A549 treated with CORT108297 at 1 μM for 4 hours (cell line): ENCODE measurements around the gene SPACA9. TPM values are rescaled to one million over a fixed set of nuclear protein-coding genes. Genes with fewer than 3 reads are reported as not detected.

Source experiments
- total RNA-seq: library from RNA; stranded (reverse); fragments of 200-300 nt; extraction: Qiagen RNA extraction; gene quantifications from 5 replicates; pipeline ENCODE4 v1.2.3, GENCODE V29; 2022

SPACA9 gene
- total RNA-seq: 4.8 to 5.2 TPM (median 5.1 TPM) in 5 replicates

DNA sequence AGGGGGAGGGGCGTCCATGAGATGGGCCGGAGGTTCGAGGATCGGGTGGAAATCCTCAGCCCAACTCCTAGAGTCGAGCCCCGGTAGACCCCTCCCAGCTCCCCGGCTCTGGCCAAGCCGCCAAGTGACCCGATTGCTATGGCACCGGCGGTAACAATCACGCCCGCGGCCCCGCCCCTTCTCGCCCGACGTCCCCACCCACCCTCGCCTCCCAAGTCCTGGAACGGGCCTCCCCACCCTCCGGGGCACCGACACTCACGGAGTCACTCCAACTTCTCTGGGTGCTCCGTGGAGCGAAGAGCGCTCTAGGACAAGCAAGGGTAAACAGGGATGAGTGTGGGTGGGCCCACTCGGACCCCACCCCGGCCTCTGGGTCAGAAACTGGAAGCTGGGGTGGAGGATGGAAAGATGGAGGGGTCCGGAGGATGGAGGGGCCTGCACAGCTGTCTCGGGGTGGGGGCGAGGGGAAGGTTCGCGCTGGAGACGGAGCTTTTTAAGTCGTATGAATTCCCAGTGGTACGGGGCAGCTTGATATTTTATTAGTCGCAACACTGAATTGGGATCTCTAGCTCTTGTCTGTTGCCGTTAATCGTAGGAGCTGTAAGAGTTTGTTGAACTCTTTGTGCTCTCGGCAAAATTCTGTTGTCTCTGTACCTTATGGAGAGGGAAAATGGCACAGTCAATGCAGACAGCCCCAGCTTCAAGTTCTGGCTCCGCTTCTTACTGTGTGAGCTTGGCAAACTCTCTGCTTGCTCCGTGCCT is at the start of gene SPACA9:
Gene SPACA9 (plus strand): TSS at position 204 of the 762 bp plus-strand sequence. CDS start 5,050 bp downstream, outside the sequence.

GRCh38 chr9:132877824-132878694 is 639 bp upstream of the SPACA9 start, which contains the start of gene AK8:
AK8 (minus strand) TSS chr9:132878284; CDS start chr9:132878255, 29 bp downstream.

Other genes starting within 250 kb of the SPACA9 start
- gene DDX31, start 208.9 kb upstream of the SPACA9 start, total RNA-seq: 26.4 to 30.1 TPM (median 26.6 TPM) in 5 replicates
- gene GTF3C4, start 208.4 kb upstream of the SPACA9 start, total RNA-seq: 17.7 to 19.8 TPM (median 18.6 TPM) in 5 replicates
- 0.81 to 1.4 TPM (median 0.96 TPM) in 5 replicates for gene AK8, start 614 bp upstream of the SPACA9 start, total RNA-seq
- 14.9 to 19.5 TPM (median 16.1 TPM) in 5 replicates for gene TSC1, start 65.7 kb downstream of the SPACA9 start, total RNA-seq
- 0.03 to 0.14 TPM (median 0.12 TPM) in 3 of 5 replicates, not detected in the others for gene GFI1B, start 99.8 kb downstream of the SPACA9 start, total RNA-seq
- 56.9 to 72.3 TPM (median 67.6 TPM) in 5 replicates for gene GTF3C5, start 152.1 kb downstream of the SPACA9 start, total RNA-seq
- gene CEL, start 183.1 kb downstream of the SPACA9 start, total RNA-seq: 0.50 to 0.75 TPM (median 0.65 TPM) in 5 replicates
- gene RALGDS, start 242.3 kb downstream of the SPACA9 start, total RNA-seq: 18.7 to 29.5 TPM (median 28.0 TPM) in 5 replicates